Glutamatergic neuron (in vitro differentiated cells): ENCODE measurements around the gene MRM3. TPM values are rescaled to one million over a fixed set of nuclear protein-coding genes. Genes with fewer than 3 reads are reported as not detected.
"Not testable (repeated sequence)": the region's sequence is repeated elsewhere in the genome, so short reads cannot be mapped to it uniquely, and the experiment has no call there.

Experiments used
- DNase-seq: peaks from one replicate; pipeline ENCODE4 v3.0.0; 2022
- H3K27ac Mint-ChIP-seq: one replicate; pipeline ENCODE4 v1.8.0; 2020; ENCODE audit warnings: mild to moderate bottlenecking, mixed read lengths, inconsistent platforms; ENCODE audit not compliant: unreplicated experiment
- H3K27me3 Mint-ChIP-seq: one replicate; pipeline ENCODE4 v1.8.0; 2020; ENCODE audit warnings: mild to moderate bottlenecking, moderate library complexity, mixed read lengths, inconsistent platforms; ENCODE audit not compliant: unreplicated experiment
- H3K36me3 Mint-ChIP-seq: one replicate; pipeline ENCODE4 v1.8.0; 2020; ENCODE audit warnings: mild to moderate bottlenecking, mixed read lengths, inconsistent platforms; ENCODE audit not compliant: unreplicated experiment
- H3K4me1 Mint-ChIP-seq: one replicate; pipeline ENCODE4 v1.8.0; 2020; ENCODE audit warnings: mild to moderate bottlenecking, low read depth, mixed read lengths, inconsistent platforms; ENCODE audit not compliant: unreplicated experiment
- H3K4me3 Mint-ChIP-seq: one replicate; pipeline ENCODE4 v1.8.0; 2020; ENCODE audit warnings: mild to moderate bottlenecking, mixed read lengths, inconsistent platforms; ENCODE audit not compliant: unreplicated experiment
- H3K9me3 Mint-ChIP-seq: one replicate; pipeline ENCODE4 v1.8.0; 2020; ENCODE audit warnings: mild to moderate bottlenecking, moderate library complexity, mixed read lengths, inconsistent platforms; ENCODE audit not compliant: unreplicated experiment
- total RNA-seq: library from RNA; stranded (reverse); fragmentation: NEBNext Ultra II Directional; extraction: Animal tissue kit (Norgen Biotek cat#: 25700); gene quantifications from one replicate; pipeline ENCODE4 v1.2.1, GENCODE V29; 2021; ENCODE audit not compliant: unreplicated experiment
- TF ChIP-seq, protein P1 (sequence below): fragments of 200-600 bp; sonication (generic); IDR thresholded peaks from one replicate; pipeline ENCODE4 v1.5.0; 2021; ENCODE audit not compliant: partially characterized antibody, unreplicated experiment

The MRM3 gene
- total RNA-seq, 1 donor from 2014 or later: 11.8 TPM

DNA sequence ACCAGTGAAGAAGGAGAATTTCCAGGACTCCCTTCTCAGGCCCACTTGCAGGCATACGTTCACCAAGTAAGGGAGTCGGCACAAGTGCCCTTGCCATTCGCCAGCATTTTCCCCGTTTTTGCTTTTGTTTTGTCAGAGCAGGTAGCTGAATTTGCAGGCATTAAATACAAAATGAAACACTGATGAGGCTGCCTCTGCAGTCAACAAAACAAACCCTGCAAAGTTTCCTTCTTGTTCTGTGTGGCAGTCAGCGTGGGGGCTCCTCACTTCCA is 7.9 kb upstream of the MRM3 start:
- Mint-ChIP-seq H3K4me1 (peaks cover 26% of the 10 kb centered on the region), H3K4me3 (peak overlapping the region; percentile 8), H3K27ac (peak overlapping the region; percentile 94), H3K36me3 (no peaks in the 10 kb centered on the region), H3K9me3 (peaks cover 9% of the 10 kb centered on the region), H3K27me3 (peaks cover 7% of the 10 kb centered on the region)
- no peak for DNase-seq
- TF ChIP-seq, protein P1, sequence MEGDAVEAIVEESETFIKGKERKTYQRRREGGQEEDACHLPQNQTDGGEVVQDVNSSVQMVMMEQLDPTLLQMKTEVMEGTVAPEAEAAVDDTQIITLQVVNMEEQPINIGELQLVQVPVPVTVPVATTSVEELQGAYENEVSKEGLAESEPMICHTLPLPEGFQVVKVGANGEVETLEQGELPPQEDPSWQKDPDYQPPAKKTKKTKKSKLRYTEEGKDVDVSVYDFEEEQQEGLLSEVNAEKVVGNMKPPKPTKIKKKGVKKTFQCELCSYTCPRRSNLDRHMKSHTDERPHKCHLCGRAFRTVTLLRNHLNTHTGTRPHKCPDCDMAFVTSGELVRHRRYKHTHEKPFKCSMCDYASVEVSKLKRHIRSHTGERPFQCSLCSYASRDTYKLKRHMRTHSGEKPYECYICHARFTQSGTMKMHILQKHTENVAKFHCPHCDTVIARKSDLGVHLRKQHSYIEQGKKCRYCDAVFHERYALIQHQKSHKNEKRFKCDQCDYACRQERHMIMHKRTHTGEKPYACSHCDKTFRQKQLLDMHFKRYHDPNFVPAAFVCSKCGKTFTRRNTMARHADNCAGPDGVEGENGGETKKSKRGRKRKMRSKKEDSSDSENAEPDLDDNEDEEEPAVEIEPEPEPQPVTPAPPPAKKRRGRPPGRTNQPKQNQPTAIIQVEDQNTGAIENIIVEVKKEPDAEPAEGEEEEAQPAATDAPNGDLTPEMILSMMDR: no peak

DNA sequence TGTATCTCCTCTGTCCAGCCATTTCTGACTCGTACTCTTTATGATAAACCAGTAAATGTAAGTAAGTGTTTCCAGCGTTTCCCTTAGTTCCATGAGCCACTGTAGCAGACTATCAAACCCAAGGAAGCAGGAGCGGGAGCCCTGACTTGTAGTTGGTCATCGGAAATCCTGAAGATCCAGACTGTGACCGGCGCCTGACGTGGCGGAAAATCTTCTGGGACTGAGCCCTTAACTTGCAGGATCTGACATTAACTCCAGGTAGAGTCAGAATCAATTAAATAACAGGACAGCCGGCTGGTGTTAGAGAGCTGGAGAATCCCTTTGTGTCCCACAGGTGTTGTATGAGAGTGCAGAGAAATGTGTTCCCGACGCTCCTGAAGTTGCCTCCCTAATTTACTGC is 4.1 kb upstream of the MRM3 start:
- TF ChIP-seq, protein P1: no peak
- H3K4me1 Mint-ChIP-seq: peaks cover 24% of the 10 kb centered on the region
- H3K27ac Mint-ChIP-seq: no peak overlapping the region
- DNase-seq: no peak
- H3K27me3 Mint-ChIP-seq: peaks cover 12% of the 10 kb centered on the region
- no peak overlapping the region for H3K4me3 Mint-ChIP-seq
- H3K9me3 Mint-ChIP-seq: peaks cover 24% of the 10 kb centered on the region
- H3K36me3 Mint-ChIP-seq: no peaks in the 10 kb centered on the region

DNA sequence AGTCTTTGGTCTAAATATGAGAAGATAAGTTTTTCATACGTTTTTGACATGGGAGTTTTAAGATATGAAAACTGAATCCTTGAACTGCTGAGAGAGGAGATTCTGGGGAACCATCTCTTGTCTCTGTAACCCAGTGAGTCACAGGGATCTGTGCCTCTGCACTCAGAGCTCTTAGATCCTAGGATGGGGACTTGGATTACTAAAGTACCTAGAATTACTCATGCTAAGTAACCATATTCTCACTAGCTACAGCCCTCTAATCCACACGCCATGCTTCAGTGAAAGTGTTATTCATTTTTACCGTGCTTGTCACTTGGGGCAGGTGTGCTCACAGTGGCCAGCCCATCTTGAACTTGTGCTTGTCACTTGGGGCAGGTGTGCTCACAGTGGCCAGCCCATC is 2.0 kb downstream of the MRM3 start:
- H3K4me3 Mint-ChIP-seq: peak overlapping the region; percentile 26
- TF ChIP-seq, protein P1: no peak
- peaks cover 6% of the 10 kb centered on the region for H3K4me1 Mint-ChIP-seq
- DNase-seq: no peak
- peaks cover 4% of the 10 kb centered on the region for H3K36me3 Mint-ChIP-seq
- peaks cover 18% of the 10 kb centered on the region for H3K9me3 Mint-ChIP-seq
- H3K27me3 Mint-ChIP-seq: peaks cover 6% of the 10 kb centered on the region
- H3K27ac Mint-ChIP-seq: no peak overlapping the region

DNA sequence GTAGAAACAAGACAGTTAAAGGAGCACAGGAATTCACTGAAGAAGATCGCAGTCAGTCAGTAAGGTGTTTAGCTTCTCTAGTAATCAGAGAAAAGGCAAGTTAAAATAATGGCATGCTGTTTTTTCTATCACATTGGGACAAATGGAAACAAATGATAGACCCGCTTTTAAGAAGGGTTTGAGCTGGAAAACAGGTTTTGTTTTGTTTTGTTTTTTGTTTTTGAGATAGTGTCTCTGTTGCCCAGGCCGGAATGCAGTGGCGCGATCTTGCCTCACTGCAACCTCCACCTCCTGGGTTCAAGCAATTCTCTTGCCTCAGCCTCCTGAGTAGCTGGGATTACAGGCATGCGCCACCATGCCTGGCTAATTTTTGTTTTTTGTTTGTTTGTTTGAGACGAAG is 3.7 kb downstream of the MRM3 start:
- H3K36me3 Mint-ChIP-seq, H3K27me3 Mint-ChIP-seq: not testable (repeated sequence)

DNA sequence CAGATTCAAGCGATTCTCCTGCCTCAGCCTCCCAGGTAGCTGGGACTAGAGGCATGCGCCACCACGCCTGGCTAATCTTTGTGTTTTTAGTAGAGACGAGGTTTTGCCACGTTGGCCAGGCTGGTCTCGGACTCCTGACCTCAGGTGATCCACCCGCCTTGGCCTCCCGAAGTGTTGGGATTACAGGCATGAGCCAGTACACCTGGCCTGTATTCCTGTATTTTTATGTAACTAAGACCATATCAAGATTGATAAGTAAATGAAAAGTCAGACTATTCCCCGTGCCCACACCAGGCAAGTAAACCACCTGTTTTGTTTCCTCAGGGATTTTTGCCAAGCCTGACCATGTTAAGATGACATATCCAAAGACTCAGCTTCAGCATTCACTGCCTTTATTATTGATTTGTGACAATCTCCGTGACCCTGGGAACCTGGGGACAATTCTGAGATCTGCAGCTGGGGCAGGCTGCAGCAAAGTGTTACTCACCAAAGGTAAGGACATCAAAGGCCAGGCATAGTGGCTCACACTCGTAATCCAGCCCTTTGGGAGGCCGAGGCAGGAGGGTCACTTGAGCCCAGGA is 5.6 kb downstream of the MRM3 start:
- Mint-ChIP-seq H3K36me3 (peaks cover 4% of the 10 kb centered on the region), H3K27me3 (peaks cover 4% of the 10 kb centered on the region), H3K4me1 (peaks cover 17% of the 10 kb centered on the region), H3K4me3 (no peak overlapping the region), H3K9me3 (peaks cover 22% of the 10 kb centered on the region), H3K27ac (no peak overlapping the region)
- no peak for DNase-seq
- TF ChIP-seq, protein P1: no peak

More for the DNA sequence above, 3.7 kb downstream of the MRM3 start:
- H3K9me3 Mint-ChIP-seq: peaks cover 24% of the 10 kb centered on the region
- H3K4me3 Mint-ChIP-seq, H3K27ac Mint-ChIP-seq, DNase-seq, H3K4me1 Mint-ChIP-seq: not testable (repeated sequence)
